Adrenal gland (tissue), 5 donors: ENCODE results near the gene GPR35.

Source experiments
- POLR2A ChIP-seq, 2 donors: fragments of 450-650 bp; IDR thresholded peaks; one replicate each; pipeline ENCODE4 v1.6.1; 2017; ENCODE audit warnings: antibody characterized with exemption in 2 of 2, mild to moderate bottlenecking in 2 of 2, moderate library complexity in 1 of 2
- TF ChIP-seq, protein P1 (sequence below), 6 experiments: fragments of 450-650 bp in 4 of 6; fragments of 200-600 bp in 2 of 6; sonication (generic) in 1 of 6; IDR thresholded peaks; 1 replicate in 5 of 6; 2 replicates in 1 of 6; pipeline versions ENCODE4 v1.5.1 to v1.8.0; 2016 to 2021; ENCODE audit warnings: antibody characterized with exemption in 6 of 6, mild to moderate bottlenecking in 2 of 6, moderate library complexity in 1 of 6
- donor health status: DM: no; HTN: no; CAD: no.

DNA sequence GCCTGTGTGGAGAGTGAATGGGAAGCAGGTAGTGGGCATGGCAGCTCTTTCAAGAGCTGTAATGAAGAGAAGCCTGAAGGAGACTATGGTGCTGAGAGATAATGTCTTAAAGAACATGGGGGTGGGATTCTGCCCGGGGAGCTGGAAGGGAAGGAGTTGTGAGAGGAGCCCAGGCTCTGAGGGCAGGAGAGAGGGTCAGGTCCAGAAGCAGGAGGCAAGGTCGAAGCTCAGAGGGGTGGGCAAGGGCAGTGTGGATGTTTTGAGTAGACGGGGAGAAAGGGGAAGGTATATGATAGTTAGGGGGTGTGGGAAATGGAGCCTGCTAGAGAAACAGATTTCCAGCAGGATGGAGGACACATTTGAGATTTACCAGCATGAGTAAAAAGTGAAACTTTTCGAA is 36.6 kb upstream of the GPR35 start:
- TF ChIP-seq, protein P1, sequence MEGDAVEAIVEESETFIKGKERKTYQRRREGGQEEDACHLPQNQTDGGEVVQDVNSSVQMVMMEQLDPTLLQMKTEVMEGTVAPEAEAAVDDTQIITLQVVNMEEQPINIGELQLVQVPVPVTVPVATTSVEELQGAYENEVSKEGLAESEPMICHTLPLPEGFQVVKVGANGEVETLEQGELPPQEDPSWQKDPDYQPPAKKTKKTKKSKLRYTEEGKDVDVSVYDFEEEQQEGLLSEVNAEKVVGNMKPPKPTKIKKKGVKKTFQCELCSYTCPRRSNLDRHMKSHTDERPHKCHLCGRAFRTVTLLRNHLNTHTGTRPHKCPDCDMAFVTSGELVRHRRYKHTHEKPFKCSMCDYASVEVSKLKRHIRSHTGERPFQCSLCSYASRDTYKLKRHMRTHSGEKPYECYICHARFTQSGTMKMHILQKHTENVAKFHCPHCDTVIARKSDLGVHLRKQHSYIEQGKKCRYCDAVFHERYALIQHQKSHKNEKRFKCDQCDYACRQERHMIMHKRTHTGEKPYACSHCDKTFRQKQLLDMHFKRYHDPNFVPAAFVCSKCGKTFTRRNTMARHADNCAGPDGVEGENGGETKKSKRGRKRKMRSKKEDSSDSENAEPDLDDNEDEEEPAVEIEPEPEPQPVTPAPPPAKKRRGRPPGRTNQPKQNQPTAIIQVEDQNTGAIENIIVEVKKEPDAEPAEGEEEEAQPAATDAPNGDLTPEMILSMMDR (IDR thresholded peaks at IDR 0.05), result no peak
- no peak for TF ChIP-seq POLR2A (IDR thresholded peaks at IDR 0.05)
